ENCODE data around the gene ABCB11.

GRCh38 chr2:169080250-169081069, 49.3 kb upstream of the ABCB11 start:
- TF ChIP-seq, protein P1, sequence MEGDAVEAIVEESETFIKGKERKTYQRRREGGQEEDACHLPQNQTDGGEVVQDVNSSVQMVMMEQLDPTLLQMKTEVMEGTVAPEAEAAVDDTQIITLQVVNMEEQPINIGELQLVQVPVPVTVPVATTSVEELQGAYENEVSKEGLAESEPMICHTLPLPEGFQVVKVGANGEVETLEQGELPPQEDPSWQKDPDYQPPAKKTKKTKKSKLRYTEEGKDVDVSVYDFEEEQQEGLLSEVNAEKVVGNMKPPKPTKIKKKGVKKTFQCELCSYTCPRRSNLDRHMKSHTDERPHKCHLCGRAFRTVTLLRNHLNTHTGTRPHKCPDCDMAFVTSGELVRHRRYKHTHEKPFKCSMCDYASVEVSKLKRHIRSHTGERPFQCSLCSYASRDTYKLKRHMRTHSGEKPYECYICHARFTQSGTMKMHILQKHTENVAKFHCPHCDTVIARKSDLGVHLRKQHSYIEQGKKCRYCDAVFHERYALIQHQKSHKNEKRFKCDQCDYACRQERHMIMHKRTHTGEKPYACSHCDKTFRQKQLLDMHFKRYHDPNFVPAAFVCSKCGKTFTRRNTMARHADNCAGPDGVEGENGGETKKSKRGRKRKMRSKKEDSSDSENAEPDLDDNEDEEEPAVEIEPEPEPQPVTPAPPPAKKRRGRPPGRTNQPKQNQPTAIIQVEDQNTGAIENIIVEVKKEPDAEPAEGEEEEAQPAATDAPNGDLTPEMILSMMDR (IDR thresholded peaks at IDR 0.05) = no peak
- no peak for TF ChIP-seq POLR2A (IDR thresholded peaks at IDR 0.05)
